Fibroblast of pulmonary artery (primary cell): ENCODE measurements around the gene KLK11.

Experiments used
- DNase-seq: peaks from one replicate; pipeline ENCODE4 v3.0.0-alpha.2; 2010; ENCODE audit warnings: low read depth
- H3K4me3 ChIP-seq: replicated peaks from 2 replicates; pipeline ENCODE4 v1.5.1; 2011; ENCODE audit warnings: low read depth, mild to moderate bottlenecking, control low read depth, low read length, moderate library complexity
- TF ChIP-seq, protein P1 (sequence below): IDR thresholded peaks from 2 replicates; pipeline ENCODE4 v1.5.1; 2011; ENCODE audit warnings: mild to moderate bottlenecking, control low read depth, low read length, inconsistent platforms; ENCODE audit errors: missing control alignments

Gene KLK11

DNA sequence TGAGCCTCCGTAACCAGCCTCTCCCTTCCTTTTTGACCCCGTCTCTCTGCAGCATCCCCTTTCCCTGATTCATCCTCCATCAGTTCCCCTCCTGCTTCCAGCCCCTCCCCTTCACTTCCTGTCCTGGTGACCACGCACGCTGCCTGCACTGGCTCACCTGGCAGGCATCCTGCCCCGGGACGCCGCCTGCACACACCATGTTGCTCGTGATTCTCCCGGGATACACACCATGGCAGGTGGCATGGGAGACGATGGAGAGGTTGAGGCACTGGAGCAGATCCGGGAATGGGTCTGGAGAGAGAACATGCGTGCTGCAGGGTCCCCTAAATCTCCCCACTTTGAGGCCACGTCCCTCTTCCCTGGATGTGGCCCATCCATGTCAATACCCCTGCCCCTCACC, 4.2 kb upstream of the KLK11 start:
- no peak overlapping the region for H3K4me3 ChIP-seq
- TF ChIP-seq, protein P1, sequence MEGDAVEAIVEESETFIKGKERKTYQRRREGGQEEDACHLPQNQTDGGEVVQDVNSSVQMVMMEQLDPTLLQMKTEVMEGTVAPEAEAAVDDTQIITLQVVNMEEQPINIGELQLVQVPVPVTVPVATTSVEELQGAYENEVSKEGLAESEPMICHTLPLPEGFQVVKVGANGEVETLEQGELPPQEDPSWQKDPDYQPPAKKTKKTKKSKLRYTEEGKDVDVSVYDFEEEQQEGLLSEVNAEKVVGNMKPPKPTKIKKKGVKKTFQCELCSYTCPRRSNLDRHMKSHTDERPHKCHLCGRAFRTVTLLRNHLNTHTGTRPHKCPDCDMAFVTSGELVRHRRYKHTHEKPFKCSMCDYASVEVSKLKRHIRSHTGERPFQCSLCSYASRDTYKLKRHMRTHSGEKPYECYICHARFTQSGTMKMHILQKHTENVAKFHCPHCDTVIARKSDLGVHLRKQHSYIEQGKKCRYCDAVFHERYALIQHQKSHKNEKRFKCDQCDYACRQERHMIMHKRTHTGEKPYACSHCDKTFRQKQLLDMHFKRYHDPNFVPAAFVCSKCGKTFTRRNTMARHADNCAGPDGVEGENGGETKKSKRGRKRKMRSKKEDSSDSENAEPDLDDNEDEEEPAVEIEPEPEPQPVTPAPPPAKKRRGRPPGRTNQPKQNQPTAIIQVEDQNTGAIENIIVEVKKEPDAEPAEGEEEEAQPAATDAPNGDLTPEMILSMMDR: no peak
- DNase-seq: no peak

DNA sequence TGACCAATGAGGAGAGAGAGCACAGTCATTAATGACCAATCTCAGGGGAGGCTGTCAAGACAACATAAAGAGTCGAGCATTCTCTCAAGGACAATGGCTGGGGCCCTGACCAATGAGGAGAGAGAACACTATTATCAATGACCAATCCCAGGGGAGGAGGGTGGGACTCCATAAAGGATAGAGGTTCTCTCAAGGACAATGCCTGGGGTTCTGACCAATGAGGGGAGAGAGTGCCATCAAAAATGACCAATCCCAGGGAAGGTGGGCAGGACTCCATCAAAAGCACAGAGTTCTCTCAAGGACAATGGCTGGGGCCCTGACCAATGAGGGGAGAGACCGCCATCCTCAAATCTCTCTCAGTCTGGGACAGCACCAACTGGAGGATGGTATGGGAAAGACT, 3.3 kb upstream of the KLK11 start:
- no peak overlapping the region for H3K4me3 ChIP-seq
- TF ChIP-seq, protein P1: no peak
- no peak for DNase-seq

DNA sequence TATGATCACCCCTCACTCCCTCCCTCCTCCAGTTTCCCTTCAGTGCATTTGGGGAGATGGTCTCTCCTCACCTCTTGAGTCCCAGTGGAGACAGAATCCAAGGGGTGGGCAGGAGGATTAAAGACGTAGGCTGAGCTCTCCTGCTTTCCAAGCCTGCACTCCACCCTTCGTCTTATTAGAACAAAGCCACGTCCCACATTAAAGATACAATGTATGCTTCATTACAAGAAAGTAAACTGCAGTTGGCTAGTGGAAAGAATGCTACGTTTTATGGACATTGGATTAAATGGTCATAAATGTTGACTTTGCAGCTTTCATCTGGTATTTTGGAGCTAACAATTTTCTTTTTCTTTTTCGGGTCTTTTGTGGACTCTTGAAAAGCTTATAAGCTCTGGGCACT, 1.5 kb upstream of the KLK11 start:
- H3K4me3 ChIP-seq: no peak overlapping the region
- TF ChIP-seq, protein P1: no peak
- DNase-seq: no peak

DNA sequence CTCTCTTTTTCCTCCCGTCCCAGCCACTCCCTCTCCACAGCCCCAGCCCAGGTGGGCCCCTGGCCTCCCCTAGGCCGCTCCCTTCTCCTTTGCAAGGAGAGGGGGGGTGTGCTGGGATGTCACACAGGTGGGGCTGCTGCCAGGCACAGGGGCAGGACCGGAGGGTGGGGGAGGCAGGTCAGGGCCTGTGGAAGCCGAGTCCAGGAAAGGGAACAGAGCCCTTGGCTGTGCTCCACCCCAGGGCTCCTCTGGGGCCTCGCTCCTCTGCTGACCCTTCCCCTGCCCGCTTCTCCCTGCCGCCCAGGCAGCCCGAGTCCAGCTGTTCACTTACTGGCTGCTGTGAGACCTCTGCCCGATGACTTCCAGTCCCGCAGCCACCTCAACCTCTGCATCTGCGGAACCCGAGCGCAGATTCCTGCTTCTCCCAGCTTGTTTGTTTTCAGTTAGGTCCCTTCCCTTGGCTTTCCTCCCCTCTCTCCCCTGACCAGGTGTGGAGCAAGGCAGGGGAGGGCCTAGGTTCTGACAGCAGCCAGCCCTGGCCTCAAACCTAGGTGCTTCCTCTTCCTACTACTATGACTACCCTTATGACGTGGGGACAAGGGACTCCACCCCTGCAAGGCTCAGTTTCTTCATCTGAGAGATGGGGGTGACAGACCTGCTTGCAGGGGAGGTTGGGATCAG, 850 bp upstream of the KLK11 start:
- TF ChIP-seq, protein P1: no peak
- DNase-seq: no peak
- no peak overlapping the region for H3K4me3 ChIP-seq

DNA sequence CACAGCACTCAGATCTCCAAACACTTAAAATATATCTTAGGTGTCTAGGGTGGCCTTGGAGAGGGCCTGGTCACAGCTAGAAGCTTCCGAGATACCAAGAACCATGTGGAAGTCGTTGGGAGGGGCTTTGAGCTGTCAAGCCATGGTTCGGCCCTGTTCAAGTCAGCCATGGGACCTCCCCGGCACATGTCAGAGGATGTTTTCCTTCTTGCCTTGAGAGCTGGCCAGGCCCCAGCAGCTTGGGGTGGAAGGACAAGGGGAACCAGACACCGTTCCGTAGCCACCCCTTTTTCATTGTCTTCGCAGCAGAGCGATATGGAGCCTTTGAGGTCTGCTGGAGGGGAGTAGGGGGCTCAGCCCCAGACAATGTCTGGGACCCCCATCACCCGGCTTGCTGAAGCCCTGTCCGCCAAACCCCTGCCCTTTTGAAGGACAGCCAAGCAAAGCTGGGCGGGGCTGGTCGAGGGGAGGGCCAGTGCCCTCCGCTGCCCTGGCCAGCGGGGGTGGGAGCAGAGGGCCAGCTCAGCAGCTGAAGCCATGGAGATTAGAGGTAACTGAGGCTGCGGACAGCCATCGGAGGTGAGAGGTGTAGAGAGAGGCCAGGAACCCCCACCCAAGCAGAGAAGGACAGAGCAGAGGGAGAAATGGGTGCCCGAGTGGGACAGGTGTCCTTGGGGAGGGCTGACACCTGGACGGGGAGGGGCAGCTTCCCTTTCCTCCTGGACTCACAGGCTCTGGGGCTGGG, 435 bp downstream of the KLK11 start:
- no peak overlapping the region for H3K4me3 ChIP-seq
- no peak for DNase-seq
- TF ChIP-seq, protein P1: no peak

DNA sequence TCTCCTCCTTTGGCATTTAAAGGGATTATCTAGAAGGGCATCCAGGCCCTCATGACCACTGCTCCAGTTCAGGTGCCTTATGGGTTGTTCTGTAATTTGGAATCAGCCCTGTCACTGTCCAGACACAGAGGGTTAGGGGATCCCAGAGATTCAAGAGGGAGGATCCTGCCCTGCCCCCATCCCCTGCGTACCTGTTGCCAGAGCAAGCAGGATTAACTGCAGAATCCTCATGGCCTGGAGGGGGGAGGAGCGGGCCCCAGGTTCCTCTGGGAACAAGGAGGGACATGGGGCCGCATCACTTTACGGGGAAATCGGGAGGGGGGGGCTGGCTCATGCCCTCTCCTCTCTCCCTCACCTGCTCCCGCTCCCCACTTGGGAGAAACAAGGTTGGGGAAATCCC, 1.0 kb downstream of the KLK11 start:
- TF ChIP-seq, protein P1: no peak

More for the DNA sequence above, 1.0 kb downstream of the KLK11 start:
- no peak for DNase-seq
- no peak overlapping the region for H3K4me3 ChIP-seq
